Measurements from ENCODE around the gene ABCB6. TPM values are rescaled to one million over a fixed set of nuclear protein-coding genes. Genes with fewer than 3 reads are reported as not detected.

Gene ABCB6
- total and polyA plus RNA-seq, 2 of the 8 experiments (the other 6 are each of a cell fraction or from before 2014, with no cell fraction given): 44.9 to 50.6 TPM

GRCh38 chr2:219221957-219222518 lies 3.3 kb upstream of the ABCB6 start:
- no peak overlapping the region for H3K9ac ChIP-seq (replicated peaks in 1 of 4; ENCODE audit: extremely low read depth in 1 of 4, low read depth in 3 of 4, low read length in 3 of 4)
- H3K18ac ChIP-seq (ENCODE audit: extremely low read depth, low read length): no peak overlapping the region
- FAIRE-seq: no peak
- no peak overlapping the region for H2AFZ ChIP-seq (ENCODE audit: low read length)
- no peak overlapping the region for H2BK120ac ChIP-seq (replicated peaks; ENCODE audit: low read depth, low read length)
- H4K5ac ChIP-seq (ENCODE audit: insufficient read length, low read depth, low read length): no peak overlapping the region
- H3K79me1 ChIP-seq (ENCODE audit: low read depth, low read length): no peaks in the 10 kb centered on the region; the same call in 1 of the 2 replicates
- 95% methylated on average over 14 of the region's 16 CpGs; no CpG with 5 or more reads in 1 of the 2 experiments for WGBS, 2 experiments (ENCODE audit: extremely low coverage in 1 of 2, insufficient coverage in 1 of 2, insufficient read length in 1 of 2, insufficient replicate concordance in 2 of 2, low coverage in 1 of 2, low lambda C conversion rate in 2 of 2, missing lambda C conversion rate in 1 of 2)
- H3K79me2 ChIP-seq (ENCODE audit: control insufficient read depth in 1 of 2, insufficient read depth in 2 of 2, low read length in 2 of 2): no peaks in the 10 kb centered on the region
- no peak overlapping the region for H2AK5ac ChIP-seq (ENCODE audit: low read depth, low read length)
- no peak overlapping the region for H2BK20ac ChIP-seq (ENCODE audit: low read length)
- ChIA-PET CTCF (ENCODE audit: partially characterized antibody) (interaction anchor here (0.6 to 2.2 kb wide), 4 partner anchors 47 to 77 kb away, joined by 3 to 8 read pairs (median 4); no protein-coding TSS in a partner anchor), POLR2A (ENCODE audit: partially characterized antibody) (interaction anchor here (2.0 to 14.0 kb wide), 4 partner anchors 12 to 26 kb away, joined by 8 to 190 read pairs (median 56); partner anchors contain the start of genes GLB1L, STK16, TUBA4A and TUBA4B)
- no peaks in the 10 kb centered on the region; a peak in 2 of 7 replicates for H3K27me3 ChIP-seq (replicated peaks in 1 of 4; ENCODE audit: control insufficient read depth in 3 of 4, extremely low read depth in 1 of 4, insufficient read depth in 3 of 4, low read length in 3 of 4)
- no peak overlapping the region for H4K8ac ChIP-seq (ENCODE audit: extremely low read depth, insufficient read depth, low read length)
- no peak overlapping the region for H3K4me3 ChIP-seq (ENCODE audit: extremely low read depth in 1 of 4, insufficient read depth in 2 of 4, low read depth in 3 of 4, low read length in 4 of 4)
- no peak overlapping the region for H3K4ac ChIP-seq (replicated peaks; ENCODE audit: insufficient read length, low read depth, low read length)
- H3K27ac ChIP-seq (ENCODE audit: low read depth, low read length): no peak overlapping the region
- peaks cover 0 to 9% (median 6%) of the 10 kb centered on the region in 4 experiments; a peak in 3 of 7 replicates for H3K4me1 ChIP-seq (replicated peaks in 1 of 4; ENCODE audit: control insufficient read depth in 3 of 4, insufficient read depth in 4 of 4, low read length in 3 of 4)
- peaks cover 10 to 49% (median 35%) of the 10 kb centered on the region in 4 experiments; a peak in 6 of 8 replicates for H3K36me3 ChIP-seq (ENCODE audit: control insufficient read depth in 2 of 4, insufficient read depth in 4 of 4, low read length in 3 of 4)
- H3K14ac ChIP-seq (ENCODE audit: insufficient read length): no peak overlapping the region
- no peaks in the 10 kb centered on the region for H3K9me3 ChIP-seq (ENCODE audit: insufficient read depth in 2 of 2, low read depth in 1 of 2, low read length in 1 of 2)
- no peak overlapping the region for H3K56ac ChIP-seq (replicated peaks; ENCODE audit: insufficient read length, low read depth, low read length)
- H4K91ac ChIP-seq (replicated peaks; ENCODE audit: insufficient read length, low read length): no peak overlapping the region
- H3K23ac ChIP-seq (ENCODE audit: insufficient read length): no peak overlapping the region
- peaks cover 0 to 7% of the 10 kb centered on the region in 2 experiments for H4K20me1 ChIP-seq (replicated peaks in 1 of 2; ENCODE audit: control insufficient read depth in 1 of 2, insufficient read depth in 2 of 2, low read length in 2 of 2)
- no peak overlapping the region for H2BK12ac ChIP-seq (ENCODE audit: low read depth, low read length)
- H3K4me2 ChIP-seq (ENCODE audit: insufficient read depth in 1 of 2, low read depth in 2 of 2, low read length in 2 of 2): no peak overlapping the region
- H3K23me2 ChIP-seq (ENCODE audit: low read depth, low read length): peaks cover 14% of the 10 kb centered on the region
- H2BK15ac ChIP-seq (ENCODE audit: low read length): no peak overlapping the region
- no peak for DNase-seq (ENCODE audit: low read depth in 1 of 2, low spot score in 2 of 2)
- H2BK5ac ChIP-seq (ENCODE audit: low read depth, low read length): no peak overlapping the region
- TF ChIP-seq CBX8 (IDR thresholded peaks at IDR 0.05; ENCODE audit: borderline replicate concordance, low read depth, low read length) (no peak), RBBP5 (IDR thresholded peaks at IDR 0.05; ENCODE audit: borderline replicate concordance, low read depth, low read length) (no peak), MAFK (IDR thresholded peaks at IDR 0.05; ENCODE audit: low read depth, low read length) (no peak), RXRA (IDR thresholded peaks at IDR 0.05; ENCODE audit: insufficient read depth, low read depth, low read length) (no peak), CBX5 (IDR thresholded peaks at IDR 0.05; ENCODE audit: low read depth, low read length) (no peak), POU5F1 (IDR thresholded peaks at IDR 0.05; ENCODE audit: low read depth, low read length) (no peak), HDAC2 (IDR thresholded peaks at IDR 0.05; ENCODE audit: borderline replicate concordance in 1 of 2, low read depth in 2 of 2, low read length in 2 of 2) (no peak), KDM5A (IDR thresholded peaks at IDR 0.05; ENCODE audit: low read length) (no peak), KDM4A (IDR thresholded peaks at IDR 0.05; ENCODE audit: low read depth, low read length, severe bottlenecking) (no peak), TAF1 (IDR thresholded peaks at IDR 0.05; ENCODE audit: low read depth, low read length) (no peak), POLR2AphosphoS5 (IDR thresholded peaks at IDR 0.05; ENCODE audit: low read depth, low read length) (no peak), GTF2F1 (IDR thresholded peaks at IDR 0.05; ENCODE audit: borderline replicate concordance, low read depth, low read length) (no peak), PHF8 (conservative IDR thresholded peaks at IDR 0.05; ENCODE audit: low read depth, low read length) (no peak)

Data from H1 (cell line).